ENCODE data around the gene VEGFB. TPM values are rescaled to one million over a fixed set of nuclear protein-coding genes. Genes with fewer than 3 reads are reported as not detected.
A peak's percentile ranks its signal among the peaks of the same experiment; 100 is the strongest.

VEGFB gene
- total RNA-seq (2021; fragmentation: NEBNext Ultra II Directional; extraction: Animal tissue kit (Norgen Biotek cat#: 25700)) (46.1 and 49.6 TPM in 2 replicates), polyA plus RNA-seq (2011; rRNA removed) (9.3 and 11.4 TPM in 2 replicates), polyA minus RNA-seq (2011; rRNA and poly(A)+ RNA removed) (2.2 and 6.1 TPM in 2 replicates)
- 8.7 TPM for polyA plus RNA-seq (2011; cell fraction: cytosol; rRNA removed)
- 14.7 TPM for polyA plus RNA-seq (2011; cell fraction: nucleus; rRNA removed)
- 43.8 to 51.1 TPM (median 49.1 TPM) in 4 replicates for polyA plus RNA-seq (2012, experiment 1 of 2)
- 70.8 TPM for polyA plus RNA-seq (2012, experiment 2 of 2)
- 32.6 TPM for polyA plus RNA-seq (2013, experiment 1 of 2)
- polyA plus RNA-seq (2013, experiment 2 of 2) = 31.8 TPM
- 9.4 TPM for polyA minus RNA-seq (2011; cell fraction: cytosol; rRNA and poly(A)+ RNA removed)
- polyA minus RNA-seq (2011; cell fraction: nucleus; rRNA and poly(A)+ RNA removed) = 6.5 TPM
- long read RNA-seq, experiment 1, transcript VEGFB-202 (7 exons, 979 nt) = minor isoform, 6 of 56 reads
- long read RNA-seq, experiment 1, transcript VEGFB-201 (7 exons, 1,380 nt) = major isoform, 19 of 56 reads
- long read RNA-seq, experiment 1, partial matches to known transcripts = 21 of 56 reads
- long read RNA-seq, experiment 1, other reads (novel, unspliced or antisense) = 10 of 56 reads
- long read RNA-seq, experiment 2 = 0 reads

GRCh38 chr11:64233913-64234586, at the start of gene VEGFB:
Gene VEGFB (plus strand): TSS chr11:64234584. CDS start chr11:64234834, 250 bp downstream.
- no peak for FAIRE-seq
- no peak within 1 kb of the TSS for H3K14ac ChIP-seq (ENCODE audit: insufficient read length)
- no peak within 1 kb of the TSS for H3K56ac ChIP-seq (replicated peaks; ENCODE audit: insufficient read length, low read depth, low read length)
- peak within 1 kb of the TSS; percentile 46 to 70 (median 56) for H3K4me3 ChIP-seq (ENCODE audit: extremely low read depth in 1 of 4, insufficient read depth in 2 of 4, low read depth in 3 of 4, low read length in 4 of 4)
- no peak within 1 kb of the TSS for H2BK15ac ChIP-seq (ENCODE audit: low read length)
- peak within 1 kb of the TSS; percentile 83; the same call in 1 of the 2 replicates for H4K8ac ChIP-seq (ENCODE audit: extremely low read depth, insufficient read depth, low read length)
- peaks cover 0 to 6% of the 10 kb centered on the region in 2 experiments for H4K20me1 ChIP-seq (replicated peaks in 1 of 2; ENCODE audit: control insufficient read depth in 1 of 2, insufficient read depth in 2 of 2, low read length in 2 of 2)
- no peak within 1 kb of the TSS for H2AFZ ChIP-seq (ENCODE audit: low read length)
- H3K27ac ChIP-seq (ENCODE audit: low read depth, low read length) = no peak within 1 kb of the TSS
- H2BK20ac ChIP-seq (ENCODE audit: low read length) = no peak within 1 kb of the TSS
- no peak within 1 kb of the TSS; the same call in 1 of the 2 replicates for H2AK5ac ChIP-seq (ENCODE audit: low read depth, low read length)
- CTCF ChIA-PET (ENCODE audit: partially characterized antibody) = interaction anchor here (0.6 to 8.6 kb wide), 9 partner anchors 14 to 610 kb away, joined by 3 to 51 read pairs (median 4); partner anchors contain the start of genes FERMT3 and PLCB3
- H3K79me1 ChIP-seq (ENCODE audit: low read depth, low read length) = no peaks in the 10 kb centered on the region; the same call in 1 of the 2 replicates
- H4K5ac ChIP-seq (ENCODE audit: insufficient read length, low read depth, low read length) = no peak within 1 kb of the TSS
- peaks cover 0 to 5% (median 1%) of the 10 kb centered on the region in 4 experiments; a peak in 1 of 8 replicates for H3K36me3 ChIP-seq (ENCODE audit: control insufficient read depth in 2 of 4, insufficient read depth in 4 of 4, low read length in 3 of 4)
- H3K9me3 ChIP-seq (ENCODE audit: insufficient read depth in 2 of 2, low read depth in 1 of 2, low read length in 1 of 2) = no peaks in the 10 kb centered on the region
- H2BK12ac ChIP-seq (ENCODE audit: low read depth, low read length) = no peak within 1 kb of the TSS
- peak in 1 of 2 experiments; percentile 75 for DNase-seq (ENCODE audit: low read depth in 1 of 2, low spot score in 2 of 2)
- peak within 1 kb of the TSS in 1 of 4 experiments; percentile 34; a peak in 2 of 7 replicates for H3K9ac ChIP-seq (replicated peaks in 1 of 4; ENCODE audit: extremely low read depth in 1 of 4, low read depth in 3 of 4, low read length in 3 of 4)
- peaks cover 0 to 19% (median 6%) of the 10 kb centered on the region in 4 experiments; a peak in 6 of 7 replicates for H3K4me1 ChIP-seq (replicated peaks in 1 of 4; ENCODE audit: control insufficient read depth in 3 of 4, insufficient read depth in 4 of 4, low read length in 3 of 4)
- H3K27me3 ChIP-seq (replicated peaks in 1 of 4; ENCODE audit: control insufficient read depth in 3 of 4, extremely low read depth in 1 of 4, insufficient read depth in 3 of 4, low read length in 3 of 4) = peaks cover 0 to 12% (median 6%) of the 10 kb centered on the region in 4 experiments; a peak in 4 of 7 replicates
- H3K23ac ChIP-seq (ENCODE audit: insufficient read length) = no peak within 1 kb of the TSS
- H2BK120ac ChIP-seq (replicated peaks; ENCODE audit: low read depth, low read length) = no peak within 1 kb of the TSS
- H3K4ac ChIP-seq (replicated peaks; ENCODE audit: insufficient read length, low read depth, low read length) = no peak within 1 kb of the TSS
- H4K91ac ChIP-seq (replicated peaks; ENCODE audit: insufficient read length, low read length) = no peak within 1 kb of the TSS
- peak within 1 kb of the TSS; percentile 19; the same call in 1 of the 2 replicates for H3K18ac ChIP-seq (ENCODE audit: extremely low read depth, low read length)
- H3K4me2 ChIP-seq (ENCODE audit: insufficient read depth in 1 of 2, low read depth in 2 of 2, low read length in 2 of 2) = peak within 1 kb of the TSS; percentile 80 to 87
- POLR2A ChIA-PET (ENCODE audit: partially characterized antibody) = interaction anchor here (1.5 to 11.9 kb wide), 7 partner anchors 10 to 48 kb away, joined by 4 to 190 read pairs (median 5); partner anchors contain the start of genes FKBP2, PLCB3, PPP1R14B and STIP1
- peaks cover 15% of the 10 kb centered on the region for H3K23me2 ChIP-seq (ENCODE audit: low read depth, low read length)
- WGBS, 2 experiments (ENCODE audit: extremely low coverage in 1 of 2, insufficient coverage in 1 of 2, insufficient read length in 1 of 2, insufficient replicate concordance in 2 of 2, low coverage in 1 of 2, low lambda C conversion rate in 2 of 2, missing lambda C conversion rate in 1 of 2) = 13% methylated on average over 16 of the region's 62 CpGs; no CpG with 5 or more reads in 1 of the 2 experiments
- no peak within 1 kb of the TSS for H2BK5ac ChIP-seq (ENCODE audit: low read depth, low read length)
- H3K79me2 ChIP-seq (ENCODE audit: control insufficient read depth in 1 of 2, insufficient read depth in 2 of 2, low read length in 2 of 2) = no peaks in the 10 kb centered on the region
- TF ChIP-seq SUZ12 (IDR thresholded peaks at IDR 0.05; ENCODE audit: low read length) (no peak), RXRA (IDR thresholded peaks at IDR 0.05; ENCODE audit: insufficient read depth, low read depth, low read length) (no peak), SIN3A (conservative IDR thresholded peaks at IDR 0.05 in 1 of 2, IDR thresholded peaks at IDR 0.05 in 1 of 2; ENCODE audit: low read depth in 1 of 2, low read length in 2 of 2) (no peak), RAD21 (IDR thresholded peaks at IDR 0.05 in 1 of 2, conservative IDR thresholded peaks at IDR 0.05 in 1 of 2; ENCODE audit: low read depth in 2 of 2, low read length in 2 of 2) (no peak), POLR2A (IDR thresholded peaks at IDR 0.05; ENCODE audit: control extremely low read depth in 1 of 2, low read depth in 2 of 2, low read length in 2 of 2) (no peak), PHF8 (conservative IDR thresholded peaks at IDR 0.05; ENCODE audit: low read depth, low read length) (no peak), KDM5A (IDR thresholded peaks at IDR 0.05; ENCODE audit: low read length) (no peak)

Data from H1 (cell line).